OCI-LY1 (cell line): Measurements from ENCODE around the gene TOMM40.

Experiments used
- H2AFZ ChIP-seq: fragments of 200-600 bp; sonication (generic), shearing (Covaris generic); 2 replicates; pipeline ENCODE4 v1.6.0; 2014; ENCODE audit warnings: antibody characterized with exemption, mild to moderate bottlenecking, low read length
- H3F3A ChIP-seq: fragments of 200-600 bp; sonication (generic), shearing (Covaris generic); 2 replicates; pipeline ENCODE4 v1.6.0; 2014; ENCODE audit warnings: mild to moderate bottlenecking, antibody characterized with exemption, low read length, moderate library complexity; ENCODE audit not compliant: insufficient read depth
- H3K27ac ChIP-seq: fragments of 200-600 bp; sonication (generic); 2 replicates; pipeline ENCODE4 v1.5.1; 2014; ENCODE audit warnings: low read length, mixed run types, mild to moderate bottlenecking, low read depth; ENCODE audit not compliant: poor library complexity, severe bottlenecking
- H3K27me3 ChIP-seq: fragments of 200-600 bp; sonication (generic); 2 replicates; pipeline ENCODE4 v1.6.0; 2014; ENCODE audit warnings: antibody characterized with exemption, mild to moderate bottlenecking, low read length, moderate library complexity; ENCODE audit not compliant: insufficient read depth
- H3K36me3 ChIP-seq: fragments of 200-600 bp; sonication (generic); 2 replicates; pipeline ENCODE4 v1.6.1; 2014; ENCODE audit warnings: mild to moderate bottlenecking, antibody characterized with exemption, low read length, moderate library complexity, mixed read lengths; ENCODE audit not compliant: insufficient read depth
- H3K4me1 ChIP-seq: fragments of 200-600 bp; sonication (generic); 2 replicates; pipeline ENCODE4 v1.5.1; 2014; ENCODE audit warnings: mild to moderate bottlenecking, low read length, moderate library complexity; ENCODE audit not compliant: insufficient read depth, severe bottlenecking
- H3K4me2 ChIP-seq: fragments of 200-600 bp; sonication (generic), shearing (Covaris generic); 2 replicates; pipeline ENCODE4 v1.6.1; 2014; ENCODE audit warnings: low read length
- H3K4me3 ChIP-seq: fragments of 200-600 bp; sonication (generic); 2 replicates; pipeline ENCODE4 v1.5.1; 2014; ENCODE audit warnings: low read length, low read depth, mild to moderate bottlenecking, mixed read lengths; ENCODE audit not compliant: poor library complexity, severe bottlenecking
- H3K79me2 ChIP-seq: fragments of 200-600 bp; shearing (Covaris generic); 2 replicates; pipeline ENCODE4 v1.6.1; 2016; ENCODE audit warnings: mixed run types, low read length, mixed read lengths; ENCODE audit not compliant: insufficient read depth
- H3K9ac ChIP-seq: fragments of 200-600 bp; sonication (generic), shearing (Covaris generic); 2 replicates; pipeline ENCODE4 v1.6.1; 2014; ENCODE audit warnings: mild to moderate bottlenecking, low read length, mixed read lengths
- H3K9me2 ChIP-seq: fragments of 200-600 bp; sonication (generic), shearing (Covaris generic); 2 replicates; pipeline ENCODE4 v1.6.1; 2014; ENCODE audit warnings: low read depth, mild to moderate bottlenecking, low read length, mixed read lengths
- H3K9me3 ChIP-seq: fragments of 200-600 bp; shearing (Covaris generic); 2 replicates; pipeline ENCODE4 v1.6.1; 2014; ENCODE audit warnings: low read length, mixed read lengths
- H4K20me1 ChIP-seq: fragments of 200-600 bp; sonication (generic), shearing (Covaris generic); 2 replicates; pipeline ENCODE4 v1.6.0; 2016; ENCODE audit warnings: mild to moderate bottlenecking, low read length; ENCODE audit not compliant: insufficient read depth
- CTCF ChIP-seq: fragments of 200-600 bp; sonication (generic), shearing (Covaris generic); IDR thresholded peaks from 2 replicates; pipeline ENCODE4 v1.5.1; 2017; ENCODE audit warnings: mild to moderate bottlenecking, antibody characterized with exemption, low read length, moderate library complexity, mixed read lengths
- EZH2 ChIP-seq: fragments of 200-600 bp; sonication (generic), shearing (Covaris generic); IDR thresholded peaks from 2 replicates; pipeline ENCODE4 v1.8.0; 2017; ENCODE audit warnings: borderline replicate concordance, mixed run types, mild to moderate bottlenecking, antibody characterized with exemption, low read length, moderate library complexity, mixed read lengths

The TOMM40 gene

GRCh38 chr19:44891016-44891882 lies at the start of gene TOMM40:
TOMM40 (plus strand) TSS chr19:44891254; CDS start chr19:44891416, 162 bp downstream.
- Histone ChIP-seq H3K9ac (peak within 1 kb of the TSS; percentile 95), H3K4me1 (peaks cover 16% of the 10 kb centered on the region), H3K27me3 (peaks cover under 1% of the 10 kb centered on the region), H3K9me2 (no peaks in the 10 kb centered on the region), H2AFZ (0 out of 2 replicates have a peak within 1 kb of the TSS, but pooled peaks have one; percentile 48), H4K20me1 (no peaks in the 10 kb centered on the region), H3K36me3 (peaks cover 39% of the 10 kb centered on the region), H3F3A (no peaks in the 10 kb centered on the region), H3K9me3 (no peaks in the 10 kb centered on the region), H3K79me2 (peaks cover 12% of the 10 kb centered on the region), H3K4me2 (peak within 1 kb of the TSS; percentile 99), H3K4me3 (peak within 1 kb of the TSS; percentile 94), H3K27ac (peak within 1 kb of the TSS; percentile 85)
- TF ChIP-seq CTCF (no peak), EZH2 (no peak)

GRCh38 chr19:44845286-44845611 lies 45.8 kb upstream of the TOMM40 start:
- H3K4me1 ChIP-seq: peaks cover 12% of the 10 kb centered on the region
- H3K9ac ChIP-seq: no peak overlapping the region
- no peaks in the 10 kb centered on the region for H3K79me2 ChIP-seq
- no peaks in the 10 kb centered on the region for H4K20me1 ChIP-seq
- TF ChIP-seq EZH2: no peak
- no peak for TF ChIP-seq CTCF
- no peaks in the 10 kb centered on the region for H3K27me3 ChIP-seq
- no peaks in the 10 kb centered on the region for H3F3A ChIP-seq
- H3K4me3 ChIP-seq: peak overlapping the region; percentile 55
- no peak overlapping the region for H2AFZ ChIP-seq
- no peaks in the 10 kb centered on the region for H3K9me2 ChIP-seq
- no peak overlapping the region for H3K27ac ChIP-seq
- H3K36me3 ChIP-seq: no peaks in the 10 kb centered on the region
- H3K9me3 ChIP-seq: no peaks in the 10 kb centered on the region
- H3K4me2 ChIP-seq: peak overlapping the region; percentile 72

GRCh38 chr19:44845612-44846454 lies 45.2 kb upstream of the TOMM40 start, which contains the start of gene NECTIN2:
NECTIN2 (plus strand) TSS chr19:44846297; CDS start chr19:44846526, 229 bp downstream.
- Histone ChIP-seq H3K4me2 (peak within 1 kb of the TSS; percentile 72), H3F3A (no peaks in the 10 kb centered on the region), H3K4me3 (peak within 1 kb of the TSS; percentile 55), H3K9me3 (no peaks in the 10 kb centered on the region), H3K27me3 (no peaks in the 10 kb centered on the region), H3K9me2 (no peaks in the 10 kb centered on the region), H2AFZ (no peak within 1 kb of the TSS), H3K27ac (no peak within 1 kb of the TSS), H3K36me3 (no peaks in the 10 kb centered on the region), H3K4me1 (peaks cover 12% of the 10 kb centered on the region), H3K9ac (no peak within 1 kb of the TSS), H4K20me1 (no peaks in the 10 kb centered on the region), H3K79me2 (no peaks in the 10 kb centered on the region)
- TF ChIP-seq CTCF (peak; percentile 94), EZH2 (no peak)
